Eye (tissue), 1 donor: Measurements from ENCODE around the gene BHMT.

Experiments used
- DNase-seq: peaks from one replicate; pipeline ENCODE4 v3.0.0-alpha.2; 2015

The BHMT gene

GRCh38 chr5:79111387-79111959, at the start of gene BHMT:
Gene BHMT (plus strand): TSS chr5:79111809. CDS start chr5:79111886, 77 bp downstream.
- DNase-seq = no peak

- no peak for DNase-seq
Measured at GRCh38 chr5:79062436-79062835, 49.2 kb upstream of the BHMT start.

- peak; percentile 59 for DNase-seq
Measured at GRCh38 chr5:79069488-79070349, 41.9 kb upstream of the BHMT start, which contains the start of the genes BHMT2 and DMGDH. Gene BHMT2 (plus strand): TSS chr5:79069767. CDS start chr5:79069783, 16 bp downstream. Gene DMGDH (minus strand): TSS chr5:79069674. CDS start chr5:79069620, 54 bp downstream.

GRCh38 chr5:79070350-79070667, 41.3 kb upstream of the BHMT start:
- peak; percentile 70 for DNase-seq

GRCh38 chr5:79074641-79075040, 37.0 kb upstream of the BHMT start:
- DNase-seq = no peak

GRCh38 chr5:79075646-79076426, 35.8 kb upstream of the BHMT start:
- no peak for DNase-seq

- DNase-seq = no peak
Measured at GRCh38 chr5:79076819-79077218, 34.8 kb upstream of the BHMT start.

GRCh38 chr5:79077680-79078365, 33.8 kb upstream of the BHMT start:
- no peak for DNase-seq

- no peak for DNase-seq
Measured at GRCh38 chr5:79080804-79081203, 30.8 kb upstream of the BHMT start.

GRCh38 chr5:79081779-79082178, 29.8 kb upstream of the BHMT start:
- DNase-seq = no peak

GRCh38 chr5:79086116-79086515, 25.5 kb upstream of the BHMT start:
- DNase-seq = no peak

GRCh38 chr5:79088507-79088906, 23.1 kb upstream of the BHMT start:
- DNase-seq = no peak

- DNase-seq = no peak
Measured at GRCh38 chr5:79091064-79091463, 20.5 kb upstream of the BHMT start.

GRCh38 chr5:79093762-79094161, 17.8 kb upstream of the BHMT start:
- peak; percentile 63 for DNase-seq

GRCh38 chr5:79105868-79106267, 5.7 kb upstream of the BHMT start:
- DNase-seq = no peak

- DNase-seq = no peak
Measured at GRCh38 chr5:79107020-79107796, 4.4 kb upstream of the BHMT start.

- no peak for DNase-seq
Measured at GRCh38 chr5:79108086-79108485, 3.5 kb upstream of the BHMT start.

- DNase-seq = no peak
Measured at GRCh38 chr5:79108792-79109191, 2.8 kb upstream of the BHMT start.

GRCh38 chr5:79109527-79110492, 1.8 kb upstream of the BHMT start:
- DNase-seq = no peak

GRCh38 chr5:79111960-79112702, 522 bp downstream of the BHMT start:
- DNase-seq = peak; percentile 42
